Endodermal cell (in vitro differentiated cells): ENCODE results near the gene DERL3. TPM values are rescaled to one million over a fixed set of nuclear protein-coding genes. Genes with fewer than 3 reads are reported as not detected.
A peak's percentile ranks its signal among the peaks of the same experiment; 100 is the strongest.

Experiments used
- DNase-seq: peaks from one replicate; pipeline ENCODE4 v3.0.0-alpha.2; 2017
- H3K27ac ChIP-seq: 2 replicates; pipeline ENCODE4 v1.5.1; 2013; ENCODE audit warnings: mild to moderate bottlenecking, low read depth, low read length, moderate library complexity
- H3K27me3 ChIP-seq: 2 replicates; pipeline ENCODE4 v1.6.1; 2013; ENCODE audit warnings: mild to moderate bottlenecking, low read length, moderate library complexity; ENCODE audit not compliant: insufficient read depth, control insufficient read depth, poor library complexity, severe bottlenecking
- H3K36me3 ChIP-seq: 2 replicates; pipeline ENCODE4 v1.7.0; 2013; ENCODE audit warnings: mild to moderate bottlenecking, low read length, moderate library complexity; ENCODE audit not compliant: control insufficient read depth, insufficient read depth
- H3K4me1 ChIP-seq: one replicate; pipeline ENCODE4 v1.7.0; 2013; ENCODE audit warnings: low read length; ENCODE audit not compliant: control insufficient read depth, insufficient read depth
- H3K4me3 ChIP-seq: 2 replicates; pipeline ENCODE4 v1.5.1; 2013; ENCODE audit warnings: mild to moderate bottlenecking, low read length, moderate library complexity
- H3K9ac ChIP-seq: 2 replicates; pipeline ENCODE4 v1.6.1; 2013; ENCODE audit warnings: mild to moderate bottlenecking, low read length, moderate library complexity; ENCODE audit not compliant: poor library complexity, severe bottlenecking; ENCODE audit errors: extremely low read depth
- H3K9me3 ChIP-seq: 2 replicates; pipeline ENCODE4 v1.6.1; 2013; ENCODE audit warnings: mild to moderate bottlenecking, low read length, moderate library complexity; ENCODE audit not compliant: control insufficient read depth
- H3K27ac Mint-ChIP-seq: 2 replicates; pipeline ENCODE4 v1.8.0; 2020; ENCODE audit warnings: mixed read lengths
- H3K27me3 Mint-ChIP-seq: 2 replicates; pipeline ENCODE4 v1.8.0; 2021; ENCODE audit warnings: mild to moderate bottlenecking, mixed read lengths; ENCODE audit not compliant: insufficient read depth
- H3K36me3 Mint-ChIP-seq: 2 replicates; pipeline ENCODE4 v1.8.0; 2020; ENCODE audit warnings: low read depth, mixed read lengths
- H3K4me1 Mint-ChIP-seq: 2 replicates; pipeline ENCODE4 v1.8.0; 2020; ENCODE audit warnings: mixed read lengths
- H3K4me3 Mint-ChIP-seq: 2 replicates; pipeline ENCODE4 v1.8.0; 2020; ENCODE audit warnings: mild to moderate bottlenecking, moderate library complexity, mixed read lengths
- H3K9me3 Mint-ChIP-seq: 2 replicates; pipeline ENCODE4 v1.8.0; 2020; ENCODE audit warnings: mild to moderate bottlenecking, mixed read lengths
- CTCF ChIP-seq: fragments of 200-600 bp; sonication (generic); conservative IDR thresholded peaks from 2 replicates; pipeline ENCODE4 v1.5.0; 2021; ENCODE audit warnings: antibody characterized with exemption, mild to moderate bottlenecking
- WGBS, 2 experiments: methylation state at CpG; one replicate each; pipeline versions ENCODE4 v1.1.5 to v1.1.7; 2013; ENCODE audit warnings: missing lambda C conversion rate in 2 of 2, mixed read lengths in 1 of 2; ENCODE audit not compliant: insufficient coverage in 1 of 2, insufficient read length in 1 of 2; 5-methylcytosine and 5-hydroxymethylcytosine counted together
- total RNA-seq, 2 donors: library from RNA; stranded (reverse); fragmentation: NEBNext Ultra II Directional in 1 of 2; extraction: Animal tissue kit (Norgen Biotek cat#: 25700) in 1 of 2; gene quantifications; 2 replicates in 1 of 2; 3 replicates in 1 of 2; pipeline ENCODE4 v1.2.1, GENCODE V29; 2021

Gene DERL3
- total RNA-seq, 2 donors from 2014 or later, result 6.3 to 7.6 TPM

- Mint-ChIP-seq H3K36me3 (no peaks in the 10 kb centered on the region), H3K9me3 (no peaks in the 10 kb centered on the region), H3K27me3 (peaks cover 11% of the 10 kb centered on the region), H3K4me1 (peaks cover 10% of the 10 kb centered on the region), H3K4me3 (no peak overlapping the region), H3K27ac (no peak overlapping the region)
- Histone ChIP-seq H3K27ac (no peak overlapping the region), H3K36me3 (no peaks in the 10 kb centered on the region), H3K27me3 (no peaks in the 10 kb centered on the region), H3K9ac (no peak overlapping the region), H3K4me1 (no peaks in the 10 kb centered on the region), H3K4me3 (no peak overlapping the region), H3K9me3 (no peaks in the 10 kb centered on the region)
- WGBS, 2 experiments, result 38 to 39% methylated on average over 29 to 61 of the region's 62 CpGs
- TF ChIP-seq CTCF, result peak; percentile 99
- DNase-seq, result peak; percentile 99
These were observed 10.5 kb upstream of the DERL3 start for GRCh38 chr22:23849009-23850006.

GRCh38 chr22:23847991-23848864 is 9.4 kb upstream of the DERL3 start:
- H3K4me3 Mint-ChIP-seq, result no peak overlapping the region
- peak; percentile 70 for DNase-seq
- 73 to 74% methylated on average over 17 to 24 of the region's 24 CpGs for WGBS, 2 experiments

More at GRCh38 chr22:23847991-23848864, 9.4 kb upstream of the DERL3 start:
- no peaks in the 10 kb centered on the region for H3K36me3 Mint-ChIP-seq
- Histone ChIP-seq H3K36me3 (no peaks in the 10 kb centered on the region), H3K4me3 (no peak overlapping the region), H3K4me1 (no peaks in the 10 kb centered on the region), H3K27ac (no peak overlapping the region), H3K9ac (no peak overlapping the region), H3K27me3 (no peaks in the 10 kb centered on the region), H3K9me3 (no peaks in the 10 kb centered on the region)
- H3K27ac Mint-ChIP-seq, result no peak overlapping the region
- H3K27me3 Mint-ChIP-seq, result peaks cover 11% of the 10 kb centered on the region
- H3K9me3 Mint-ChIP-seq, result no peaks in the 10 kb centered on the region
- no peak for TF ChIP-seq CTCF
- peaks cover 10% of the 10 kb centered on the region for H3K4me1 Mint-ChIP-seq
